ENCODE measurements around the gene SLC9A3. TPM values are rescaled to one million over a fixed set of nuclear protein-coding genes. Genes with fewer than 3 reads are reported as not detected.

SLC9A3 gene
- total RNA-seq, 1 experiment from 2014 or later, result 0.85 TPM

- H4K8ac ChIP-seq (replicated peaks; ENCODE audit: insufficient read length, low read depth, low read length), result no peak overlapping the region
- no peak overlapping the region for H3K18ac ChIP-seq (ENCODE audit: insufficient read length, low read depth, low read length)
- no peak overlapping the region for H3K23ac ChIP-seq (ENCODE audit: insufficient read length, low read depth, low read length)
- DNase-seq, result no peak
- H3K79me2 ChIP-seq (ENCODE audit: insufficient read depth, low read length), result no peaks in the 10 kb centered on the region
- H2BK20ac ChIP-seq (ENCODE audit: low read depth, low read length, poor library complexity, severe bottlenecking), result no peak overlapping the region
- H3K27ac ChIP-seq (ENCODE audit: insufficient read length, low read depth, low read length), result no peak overlapping the region
- no peaks in the 10 kb centered on the region for H3K23me2 ChIP-seq (ENCODE audit: insufficient read length, low read depth, low read length, poor library complexity, severe bottlenecking)
- no peaks in the 10 kb centered on the region for H3K9me3 ChIP-seq (ENCODE audit: control insufficient read depth, low read depth, low read length)
- no peaks in the 10 kb centered on the region for H4K20me1 ChIP-seq (ENCODE audit: control insufficient read depth, insufficient read depth, insufficient read length)
- no peak overlapping the region for H3T11ph ChIP-seq (ENCODE audit: low read length)
- H4K5ac ChIP-seq (ENCODE audit: insufficient read length, low read depth, low read length), result no peak overlapping the region
- no peak overlapping the region; the same call in 1 of the 2 replicates for H2BK15ac ChIP-seq (ENCODE audit: low read depth, low read length)
- H3K56ac ChIP-seq (ENCODE audit: insufficient read length, low read depth, low read length), result no peak overlapping the region
- no peak overlapping the region for H2BK120ac ChIP-seq (ENCODE audit: low read depth, low read length, poor library complexity, severe bottlenecking)
- no peaks in the 10 kb centered on the region for H3K36me3 Mint-ChIP-seq (ENCODE audit: insufficient read depth in 1 of 3, low read depth in 3 of 3)
- no peak overlapping the region for H2AK5ac ChIP-seq (ENCODE audit: insufficient read length, low read length)
- H3K4me3 Mint-ChIP-seq, result no peak overlapping the region
- no peaks in the 10 kb centered on the region; the same call in 1 of the 2 replicates for H3K27me3 ChIP-seq (ENCODE audit: insufficient read depth, low read length)
- no peak overlapping the region for H3K4ac ChIP-seq (ENCODE audit: low read depth, low read length)
- H3K9ac ChIP-seq (ENCODE audit: extremely low read depth, insufficient read length, low read length), result no peak overlapping the region
- H3K14ac ChIP-seq (ENCODE audit: insufficient read depth, low read length), result no peak overlapping the region; the same call in 1 of the 2 replicates
- H2BK5ac ChIP-seq (ENCODE audit: insufficient read length, low read length), result no peak overlapping the region
- H3K27ac Mint-ChIP-seq, result no peak overlapping the region; a peak in 1 of 7 replicates
- no CpG with 5 or more reads among the region's 27 CpGs for WGBS (ENCODE audit: extremely low coverage, insufficient read length, low lambda C conversion rate)
- no peaks in the 10 kb centered on the region for H3K4me1 ChIP-seq (ENCODE audit: insufficient read depth, low read length)
- no peaks in the 10 kb centered on the region for H3K79me1 ChIP-seq (ENCODE audit: insufficient read depth, low read depth, low read length, poor library complexity, severe bottlenecking)
- H4K91ac ChIP-seq (ENCODE audit: insufficient read length, low read depth, low read length), result no peak overlapping the region
- TF ChIP-seq CTCF (conservative IDR thresholded peaks at IDR 0.05), result no peak
- H3K4me2 ChIP-seq (ENCODE audit: insufficient read depth, insufficient read length, low read length), result no peak overlapping the region
- peaks cover 62% of the 10 kb centered on the region for H3K27me3 Mint-ChIP-seq (ENCODE audit: low read depth)
- H2AFZ ChIP-seq (ENCODE audit: low read length), result no peak overlapping the region
- no peaks in the 10 kb centered on the region for H3K9me3 Mint-ChIP-seq
- H2BK12ac ChIP-seq (ENCODE audit: insufficient read length, low read depth, low read length), result no peak overlapping the region
- peaks cover 4 to 9% of the 10 kb centered on the region in 2 experiments; a peak in 3 of 4 replicates for H3K4me1 Mint-ChIP-seq
Measured at GRCh38 chr5:555058-555623, 30.9 kb upstream of the SLC9A3 start.

Measured in H9 (cell line).